ENCODE results near the gene GNG7.

DNA sequence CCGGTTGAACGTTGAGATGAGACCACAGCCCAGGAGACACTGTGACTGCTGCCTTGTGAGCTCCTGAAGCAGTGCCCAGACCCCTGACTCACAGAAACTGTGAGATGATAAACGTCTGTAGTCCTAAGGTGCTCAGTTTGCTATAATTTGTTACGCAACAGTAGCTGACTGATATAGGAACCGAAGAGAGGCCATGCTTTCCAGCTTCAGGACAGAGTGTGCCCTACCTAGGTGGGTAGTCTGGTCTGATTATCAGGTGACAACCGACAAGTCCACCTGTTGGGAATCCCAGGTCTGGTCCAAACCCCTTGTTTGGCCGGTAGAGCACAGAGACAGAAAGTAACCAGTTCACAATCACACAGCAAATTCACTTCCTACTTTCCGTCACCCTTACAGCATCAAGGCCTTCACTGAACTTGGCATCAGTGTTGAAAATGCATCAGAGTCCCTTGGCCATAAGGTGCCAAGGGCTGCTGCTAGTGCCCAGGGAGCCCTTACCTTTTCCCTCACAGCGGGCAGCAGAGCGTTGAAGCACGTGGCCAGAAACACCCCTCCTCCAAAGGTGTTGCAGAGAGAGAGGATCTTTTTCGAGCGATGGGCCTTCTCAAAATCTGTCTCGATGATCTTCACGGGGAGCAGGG is 34.2 kb upstream of the GNG7 start:
- TF ChIP-seq RAD21 (IDR thresholded peaks at IDR 0.05; ENCODE audit: low read length) (no peak), POLR2AphosphoS5 (IDR thresholded peaks at IDR 0.05; ENCODE audit: low read depth, low read length) (no peak), GABPA (IDR thresholded peaks at IDR 0.05; ENCODE audit: low read depth) (no peak), ELF1 (IDR thresholded peaks at IDR 0.05) (no peak), MAX (IDR thresholded peaks at IDR 0.05; ENCODE audit: low read depth) (no peak), MXI1 (IDR thresholded peaks at IDR 0.05; ENCODE audit: low read depth, low read length) (no peak), REST (IDR thresholded peaks at IDR 0.05; ENCODE audit: low read depth, low read length) (no peak), RFX5 (IDR thresholded peaks at IDR 0.05; ENCODE audit: low read length) (no peak), TCF12 (IDR thresholded peaks at IDR 0.05) (no peak)
- TF ChIP-seq, protein P1, sequence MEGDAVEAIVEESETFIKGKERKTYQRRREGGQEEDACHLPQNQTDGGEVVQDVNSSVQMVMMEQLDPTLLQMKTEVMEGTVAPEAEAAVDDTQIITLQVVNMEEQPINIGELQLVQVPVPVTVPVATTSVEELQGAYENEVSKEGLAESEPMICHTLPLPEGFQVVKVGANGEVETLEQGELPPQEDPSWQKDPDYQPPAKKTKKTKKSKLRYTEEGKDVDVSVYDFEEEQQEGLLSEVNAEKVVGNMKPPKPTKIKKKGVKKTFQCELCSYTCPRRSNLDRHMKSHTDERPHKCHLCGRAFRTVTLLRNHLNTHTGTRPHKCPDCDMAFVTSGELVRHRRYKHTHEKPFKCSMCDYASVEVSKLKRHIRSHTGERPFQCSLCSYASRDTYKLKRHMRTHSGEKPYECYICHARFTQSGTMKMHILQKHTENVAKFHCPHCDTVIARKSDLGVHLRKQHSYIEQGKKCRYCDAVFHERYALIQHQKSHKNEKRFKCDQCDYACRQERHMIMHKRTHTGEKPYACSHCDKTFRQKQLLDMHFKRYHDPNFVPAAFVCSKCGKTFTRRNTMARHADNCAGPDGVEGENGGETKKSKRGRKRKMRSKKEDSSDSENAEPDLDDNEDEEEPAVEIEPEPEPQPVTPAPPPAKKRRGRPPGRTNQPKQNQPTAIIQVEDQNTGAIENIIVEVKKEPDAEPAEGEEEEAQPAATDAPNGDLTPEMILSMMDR (IDR thresholded peaks at IDR 0.05), result no peak
- TF ChIP-seq, protein P2, sequence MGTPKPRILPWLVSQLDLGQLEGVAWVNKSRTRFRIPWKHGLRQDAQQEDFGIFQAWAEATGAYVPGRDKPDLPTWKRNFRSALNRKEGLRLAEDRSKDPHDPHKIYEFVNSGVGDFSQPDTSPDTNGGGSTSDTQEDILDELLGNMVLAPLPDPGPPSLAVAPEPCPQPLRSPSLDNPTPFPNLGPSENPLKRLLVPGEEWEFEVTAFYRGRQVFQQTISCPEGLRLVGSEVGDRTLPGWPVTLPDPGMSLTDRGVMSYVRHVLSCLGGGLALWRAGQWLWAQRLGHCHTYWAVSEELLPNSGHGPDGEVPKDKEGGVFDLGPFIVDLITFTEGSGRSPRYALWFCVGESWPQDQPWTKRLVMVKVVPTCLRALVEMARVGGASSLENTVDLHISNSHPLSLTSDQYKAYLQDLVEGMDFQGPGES (IDR thresholded peaks at IDR 0.05; ENCODE audit: low read depth, low read length), result no peak
